Mesendoderm (in vitro differentiated cells): ENCODE data around the gene VWF.
"Not testable (repeated sequence)": the region's sequence is repeated elsewhere in the genome, so short reads cannot be mapped to it uniquely, and the experiment has no call there.

Source experiments
- DNase-seq: peaks from one replicate; pipeline ENCODE4 v3.0.0; 2013
- H2AK5ac ChIP-seq: 2 replicates; pipeline ENCODE4 v1.6.1; 2013; ENCODE audit warnings: low read length, inconsistent platforms
- H2BK120ac ChIP-seq: 2 replicates; pipeline ENCODE4 v1.6.1; 2013; ENCODE audit warnings: low read depth, mild to moderate bottlenecking, low read length, moderate library complexity, mixed read lengths
- H2BK15ac ChIP-seq: replicated peaks from 2 replicates; pipeline ENCODE4 v1.6.1; 2013; ENCODE audit warnings: low read depth, mild to moderate bottlenecking, moderate library complexity
- H2BK5ac ChIP-seq: 2 replicates; pipeline ENCODE4 v1.6.1; 2013; ENCODE audit warnings: low read length, inconsistent platforms
- H3K18ac ChIP-seq: 2 replicates; pipeline ENCODE4 v1.6.1; 2013; ENCODE audit warnings: mild to moderate bottlenecking, low read length, mixed read lengths
- H3K23ac ChIP-seq: one replicate; pipeline ENCODE4 v1.6.1; 2013; ENCODE audit warnings: low read length
- H3K27ac ChIP-seq: 2 replicates; pipeline ENCODE4 v1.5.1; 2013; ENCODE audit warnings: low read depth, mild to moderate bottlenecking, inconsistent platforms, low read length, moderate library complexity
- H3K27me3 ChIP-seq: 2 replicates; pipeline ENCODE4 v1.6.1; 2013; ENCODE audit warnings: low read length, control low read depth, mild to moderate bottlenecking, inconsistent platforms; ENCODE audit not compliant: insufficient read depth, poor library complexity
- H3K36me3 ChIP-seq: 2 replicates; pipeline ENCODE4 v1.6.1; 2013; ENCODE audit warnings: low read length, inconsistent platforms; ENCODE audit not compliant: control insufficient read depth, insufficient read depth
- H3K4ac ChIP-seq: one replicate; pipeline ENCODE4 v1.6.1; 2013; ENCODE audit warnings: low read depth, mild to moderate bottlenecking, low read length, moderate library complexity
- H3K4me1 ChIP-seq: 2 replicates; pipeline ENCODE4 v1.6.1; 2013; ENCODE audit warnings: low read depth, low read length, inconsistent platforms; ENCODE audit not compliant: control insufficient read depth
- H3K4me2 ChIP-seq: 2 replicates; pipeline ENCODE4 v1.6.1; 2013; ENCODE audit warnings: low read length
- H3K4me3 ChIP-seq: 2 replicates; pipeline ENCODE4 v1.5.1; 2013; ENCODE audit warnings: mild to moderate bottlenecking, low read length
- H3K56ac ChIP-seq: one replicate; pipeline ENCODE4 v1.6.1; 2013; ENCODE audit warnings: low read length
- H3K79me1 ChIP-seq: 2 replicates; pipeline ENCODE4 v1.6.1; 2013; ENCODE audit warnings: low read length, inconsistent platforms
- H3K79me2 ChIP-seq: 2 replicates; pipeline ENCODE4 v1.6.1; 2013; ENCODE audit warnings: mild to moderate bottlenecking, low read length; ENCODE audit not compliant: control insufficient read depth, insufficient read depth
- H3K9ac ChIP-seq: 2 replicates; pipeline ENCODE4 v1.6.1; 2013; ENCODE audit warnings: low read length, inconsistent platforms
- H4K5ac ChIP-seq: one replicate; pipeline ENCODE4 v1.6.1; 2013; ENCODE audit warnings: low read length
- H4K8ac ChIP-seq: one replicate; pipeline ENCODE4 v1.6.1; 2013; ENCODE audit warnings: low read depth, mild to moderate bottlenecking, control low read depth, low read length, moderate library complexity
- whole genome bisulfite sequencing: extraction: QIAGEN DNeasy Blood & Tissue Kit; methylation state at CpG from one replicate; pipeline ENCODE4 v1.1.7; 2013; ENCODE audit warnings: low lambda C conversion rate, missing lambda C conversion rate; ENCODE audit not compliant: insufficient coverage; ENCODE audit errors: extremely low coverage; 5-methylcytosine and 5-hydroxymethylcytosine counted together

VWF gene

DNA sequence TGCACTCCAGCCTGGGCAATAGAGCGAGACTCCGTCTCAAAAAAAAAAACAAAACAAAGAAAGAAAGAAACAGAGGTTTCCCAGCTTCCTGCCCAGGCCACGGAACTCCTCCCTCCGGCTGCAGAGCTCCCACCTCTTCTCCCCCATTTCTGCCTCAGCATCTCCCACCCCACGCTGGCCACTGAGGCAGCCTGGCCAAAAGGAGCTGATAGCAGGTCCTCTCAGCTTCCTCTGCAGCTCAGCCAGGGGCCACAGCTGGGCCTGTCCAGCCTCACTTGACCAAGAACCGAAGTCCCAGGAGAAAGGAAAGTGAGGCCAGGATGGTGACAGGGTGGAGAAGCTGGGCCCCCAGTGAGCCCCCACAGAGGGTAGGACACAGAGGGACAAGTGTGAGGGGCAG is 42.3 kb upstream of the VWF start:
- no peak overlapping the region for H3K27ac ChIP-seq
- no peak overlapping the region for H4K8ac ChIP-seq
- DNase-seq, result no peak
- H3K36me3 ChIP-seq, result no peaks in the 10 kb centered on the region
- H2AK5ac ChIP-seq, result no peak overlapping the region
- H3K4ac ChIP-seq, result no peak overlapping the region
- H3K4me2 ChIP-seq, result no peak overlapping the region
- H3K27me3 ChIP-seq, result no peaks in the 10 kb centered on the region
- H3K79me1 ChIP-seq, result no peaks in the 10 kb centered on the region
- no peak overlapping the region for H2BK15ac ChIP-seq
- H4K5ac ChIP-seq, result no peak overlapping the region
- no peak overlapping the region for H3K18ac ChIP-seq
- no peak overlapping the region for H3K4me3 ChIP-seq
- no peak overlapping the region for H3K9ac ChIP-seq
- no peaks in the 10 kb centered on the region for H3K4me1 ChIP-seq
- no peak overlapping the region for H2BK120ac ChIP-seq
- WGBS, result no CpG with 5 or more reads among the region's 6 CpGs
- H3K56ac ChIP-seq, result no peak overlapping the region
- no peak overlapping the region for H3K23ac ChIP-seq
- H3K79me2 ChIP-seq, result no peaks in the 10 kb centered on the region
- no peak overlapping the region for H2BK5ac ChIP-seq

DNA sequence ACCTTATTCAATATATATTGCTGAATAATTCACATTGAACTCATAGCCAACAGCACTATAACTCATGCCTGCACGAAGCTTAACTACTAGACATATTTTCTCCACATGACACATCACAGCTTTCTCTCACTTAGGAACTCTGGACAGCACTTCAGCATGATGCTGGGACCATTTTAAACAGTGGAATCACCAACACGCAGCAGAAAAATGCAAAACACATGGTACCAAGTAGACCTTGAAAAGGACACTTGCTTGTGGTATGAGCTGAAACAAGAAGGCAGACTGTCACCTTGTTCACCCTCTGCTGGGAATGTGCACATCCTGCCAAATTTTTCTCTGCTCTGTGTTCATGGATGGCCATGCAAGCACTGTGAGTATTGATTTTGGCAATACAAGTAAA is 40.9 kb upstream of the VWF start:
- Histone ChIP-seq H4K5ac (no peak overlapping the region), H3K27ac (no peak overlapping the region), H3K4me3 (no peak overlapping the region), H2BK120ac (no peak overlapping the region), H3K4ac (no peak overlapping the region), H3K18ac (no peak overlapping the region), H3K4me2 (no peak overlapping the region), H3K27me3 (no peaks in the 10 kb centered on the region), H2BK15ac (no peak overlapping the region), H2BK5ac (no peak overlapping the region), H4K8ac (no peak overlapping the region), H3K9ac (no peak overlapping the region), H3K23ac (no peak overlapping the region), H3K4me1 (no peaks in the 10 kb centered on the region), H3K79me2 (no peaks in the 10 kb centered on the region), H2AK5ac (no peak overlapping the region), H3K56ac (no peak overlapping the region), H3K36me3 (no peaks in the 10 kb centered on the region), H3K79me1 (no peaks in the 10 kb centered on the region)
- no CpG with 5 or more reads among the region's 2 CpGs for WGBS
- no peak for DNase-seq

DNA sequence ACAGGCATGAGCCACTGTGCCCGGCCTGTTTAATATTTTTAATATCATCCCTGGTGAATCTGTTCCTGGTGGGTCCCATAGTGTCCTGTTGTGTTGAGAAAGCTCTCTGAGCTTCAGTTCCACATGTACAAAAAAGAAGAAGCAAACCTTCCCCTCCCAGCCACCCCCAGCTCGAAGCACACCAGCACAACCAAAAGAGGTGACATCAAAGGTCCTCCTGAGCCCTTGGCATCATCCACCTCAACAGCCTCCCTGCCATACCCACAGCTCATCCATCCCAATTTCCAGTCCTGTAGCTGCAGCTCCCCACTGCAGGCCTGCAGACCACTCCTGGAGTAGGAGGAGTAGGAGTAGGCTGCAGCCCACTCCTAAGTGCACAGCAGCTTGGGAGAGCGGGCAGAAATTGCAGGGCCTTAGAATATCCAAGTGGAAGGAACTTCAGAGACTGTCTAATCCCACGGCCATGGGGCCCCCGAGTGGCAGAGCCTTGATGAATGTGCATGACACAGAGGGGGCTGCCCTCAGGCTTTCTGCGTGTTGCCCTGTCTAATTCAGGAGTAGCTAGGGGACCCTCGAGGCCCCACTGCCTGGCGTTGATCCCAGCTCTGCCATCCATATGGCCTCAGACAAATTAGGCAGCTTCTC is 39.1 kb upstream of the VWF start:
- Histone ChIP-seq H3K79me1 (no peaks in the 10 kb centered on the region), H4K8ac (no peak overlapping the region), H3K27me3 (no peaks in the 10 kb centered on the region), H3K4ac (no peak overlapping the region), H3K4me1 (no peaks in the 10 kb centered on the region), H3K9ac (no peak overlapping the region), H3K36me3 (no peaks in the 10 kb centered on the region), H4K5ac (no peak overlapping the region), H3K4me2 (no peak overlapping the region), H2BK5ac (no peak overlapping the region), H3K79me2 (no peaks in the 10 kb centered on the region), H2BK15ac (no peak overlapping the region), H3K23ac (no peak overlapping the region), H2AK5ac (no peak overlapping the region), H2BK120ac (no peak overlapping the region), H3K4me3 (no peak overlapping the region), H3K56ac (peak overlapping the region; percentile 2), H3K27ac (no peak overlapping the region), H3K18ac (no peak overlapping the region)
- DNase-seq, result no peak
- no CpG with 5 or more reads among the region's 8 CpGs for WGBS

DNA sequence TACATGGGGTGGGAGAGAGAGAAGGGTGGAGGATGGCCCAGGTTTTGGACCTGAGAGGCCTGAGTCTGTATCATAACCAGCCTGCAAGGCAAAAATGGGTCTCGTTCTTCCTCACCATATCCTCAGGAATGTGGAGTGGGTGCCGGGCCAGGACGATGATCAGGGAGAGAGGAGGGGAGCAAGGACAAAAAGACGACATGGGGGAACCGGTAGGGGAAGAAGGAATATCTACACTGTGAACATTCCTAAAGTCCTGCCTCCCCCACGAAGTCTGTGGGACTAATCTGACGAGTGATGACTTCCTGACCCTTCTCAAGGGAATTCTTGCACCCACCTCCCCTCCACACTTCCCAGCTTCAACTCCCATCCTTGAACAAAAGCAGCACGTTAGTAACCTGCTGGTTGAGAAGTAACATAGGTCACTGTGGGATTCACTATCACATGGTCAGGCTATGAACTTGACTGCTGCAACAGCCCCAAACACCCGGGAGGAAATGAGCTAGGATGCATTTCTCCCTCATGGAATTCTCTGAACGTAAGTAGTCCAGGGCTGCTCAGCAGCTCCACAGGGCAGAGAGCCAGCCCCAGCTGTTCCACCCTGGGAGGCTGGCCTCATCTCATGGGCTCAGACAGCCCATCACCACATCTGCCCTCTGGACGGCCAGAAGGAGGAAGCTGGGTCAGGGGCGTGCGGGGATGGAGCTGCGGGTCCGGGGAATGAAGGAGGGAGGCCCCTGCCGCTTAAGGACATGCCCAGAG is 36.8 kb upstream of the VWF start:
- Histone ChIP-seq H3K79me1 (no peaks in the 10 kb centered on the region), H3K4ac (no peak overlapping the region), H3K4me3 (no peak overlapping the region), H4K5ac (no peak overlapping the region), H3K27me3 (no peaks in the 10 kb centered on the region), H3K23ac (no peak overlapping the region), H3K9ac (no peak overlapping the region), H3K4me1 (no peaks in the 10 kb centered on the region), H2BK15ac (no peak overlapping the region), H4K8ac (no peak overlapping the region), H3K79me2 (no peaks in the 10 kb centered on the region), H3K18ac (no peak overlapping the region), H2BK120ac (no peak overlapping the region), H2BK5ac (no peak overlapping the region), H3K36me3 (no peaks in the 10 kb centered on the region), H2AK5ac (no peak overlapping the region), H3K27ac (no peak overlapping the region), H3K4me2 (no peak overlapping the region), H3K56ac (no peak overlapping the region)
- no peak for DNase-seq
- no CpG with 5 or more reads among the region's 16 CpGs for WGBS

DNA sequence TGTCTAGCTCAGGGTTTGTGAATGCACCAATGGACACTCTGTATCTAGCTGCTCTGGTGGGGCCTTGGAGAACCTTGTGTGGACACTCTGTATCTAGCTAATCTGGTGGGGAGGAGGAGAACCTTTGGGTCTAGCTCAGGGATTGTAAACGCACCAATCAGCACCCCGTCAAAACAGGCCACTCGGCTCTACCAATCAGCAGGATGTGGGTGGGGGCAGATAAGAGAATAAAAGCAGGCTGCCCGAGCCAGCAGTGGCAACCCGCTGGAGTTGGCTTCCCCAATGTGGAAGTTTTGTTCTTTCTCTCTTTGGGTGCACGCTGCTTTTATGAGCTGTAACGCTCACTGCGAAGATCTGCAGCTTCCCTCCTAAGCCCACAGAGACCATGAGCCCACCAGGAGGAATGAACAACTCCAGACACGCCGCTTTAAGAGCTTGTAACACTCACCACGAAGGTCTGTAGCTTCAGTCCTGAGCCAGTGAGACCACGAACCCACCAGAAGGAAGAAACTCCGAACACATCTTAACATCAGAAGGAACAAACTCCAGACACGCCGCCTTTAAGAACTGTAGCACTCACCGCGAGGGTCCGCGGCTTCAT is 35.7 kb upstream of the VWF start:
- H2BK15ac ChIP-seq, H3K36me3 ChIP-seq, H3K23ac ChIP-seq, H3K79me2 ChIP-seq, H3K4me3 ChIP-seq, H2BK5ac ChIP-seq, H4K5ac ChIP-seq, H3K27me3 ChIP-seq, H2BK120ac ChIP-seq, H3K56ac ChIP-seq, H4K8ac ChIP-seq, H3K4me1 ChIP-seq, H3K79me1 ChIP-seq, H3K18ac ChIP-seq, H3K9ac ChIP-seq, H2AK5ac ChIP-seq, H3K4ac ChIP-seq, H3K4me2 ChIP-seq, DNase-seq, H3K27ac ChIP-seq: not testable (repeated sequence)
- no CpG with 5 or more reads among the region's 19 CpGs for WGBS
